Endothelial cell of umbilical vein (primary cell): ENCODE data around the gene CBFA2T3.

ENCODE experiments used
- EZH2 ChIP-seq: IDR thresholded peaks from 2 replicates; pipeline ENCODE4 v1.6.1; 2012; ENCODE audit warnings: borderline replicate concordance, low read depth, mild to moderate bottlenecking, moderate library complexity, low read length, inconsistent platforms; ENCODE audit not compliant: severe bottlenecking
- FOS ChIP-seq: IDR thresholded peaks from 2 replicates; pipeline ENCODE4 v1.6.1; 2011; ENCODE audit warnings: mild to moderate bottlenecking, low read length, moderate library complexity, borderline replicate concordance; ENCODE audit not compliant: insufficient read depth
- GATA2 ChIP-seq: IDR thresholded peaks from 2 replicates; pipeline ENCODE4 v1.7.0; 2011; ENCODE audit warnings: low read depth, mild to moderate bottlenecking, moderate library complexity, mixed read lengths, low read length; ENCODE audit not compliant: insufficient read length, insufficient read depth
- JUN ChIP-seq: IDR thresholded peaks from 2 replicates; pipeline ENCODE4 v1.6.1; 2011; ENCODE audit warnings: borderline replicate concordance, low read depth; ENCODE audit not compliant: insufficient read length, insufficient read depth
- MYC ChIP-seq: IDR thresholded peaks from one replicate; pipeline ENCODE4 v1.6.1; 2011; ENCODE audit warnings: mild to moderate bottlenecking, low read depth, low read length
- POLR2A ChIP-seq: IDR thresholded peaks from 2 replicates; pipeline ENCODE4 v1.6.1; 2012; ENCODE audit warnings: low read depth, mild to moderate bottlenecking, control low read depth, low read length
- POLR2AphosphoS5 ChIP-seq: IDR thresholded peaks from 2 replicates; pipeline ENCODE4 v1.6.1; 2012; ENCODE audit warnings: low read depth, mild to moderate bottlenecking, control low read depth, low read length, moderate library complexity; ENCODE audit not compliant: insufficient read depth
- TF ChIP-seq, protein P1 (sequence below), 2 donors: IDR thresholded peaks; 1 replicate in 1 of 2; 2 replicates in 1 of 2; pipeline ENCODE4 v1.5.1; 2011; ENCODE audit warnings: low read length in 2 of 2, mild to moderate bottlenecking in 2 of 2, moderate library complexity in 2 of 2, control low read depth in 1 of 2, inconsistent platforms in 1 of 2, low read depth in 1 of 2; ENCODE audit not compliant: insufficient read depth in 1 of 2; ENCODE audit errors: extremely low read depth in 1 of 2

DNA sequence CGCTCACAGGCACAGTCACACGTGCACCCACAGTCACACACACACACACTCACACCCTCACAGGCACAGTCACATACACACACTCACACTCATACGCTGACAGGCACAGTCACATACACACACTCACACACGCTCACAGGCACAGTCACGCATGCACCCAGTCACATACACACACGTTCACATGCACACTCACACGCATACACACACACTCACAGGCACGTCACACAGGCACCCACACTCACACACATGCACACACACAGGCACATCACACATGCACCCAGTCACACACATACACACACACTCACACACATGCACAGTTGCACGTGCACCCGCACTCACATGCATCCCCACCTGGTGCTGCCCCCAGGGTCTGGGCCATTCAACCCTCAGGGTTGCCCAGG lies 46.1 kb upstream of the CBFA2T3 start:
- TF ChIP-seq, protein P1, sequence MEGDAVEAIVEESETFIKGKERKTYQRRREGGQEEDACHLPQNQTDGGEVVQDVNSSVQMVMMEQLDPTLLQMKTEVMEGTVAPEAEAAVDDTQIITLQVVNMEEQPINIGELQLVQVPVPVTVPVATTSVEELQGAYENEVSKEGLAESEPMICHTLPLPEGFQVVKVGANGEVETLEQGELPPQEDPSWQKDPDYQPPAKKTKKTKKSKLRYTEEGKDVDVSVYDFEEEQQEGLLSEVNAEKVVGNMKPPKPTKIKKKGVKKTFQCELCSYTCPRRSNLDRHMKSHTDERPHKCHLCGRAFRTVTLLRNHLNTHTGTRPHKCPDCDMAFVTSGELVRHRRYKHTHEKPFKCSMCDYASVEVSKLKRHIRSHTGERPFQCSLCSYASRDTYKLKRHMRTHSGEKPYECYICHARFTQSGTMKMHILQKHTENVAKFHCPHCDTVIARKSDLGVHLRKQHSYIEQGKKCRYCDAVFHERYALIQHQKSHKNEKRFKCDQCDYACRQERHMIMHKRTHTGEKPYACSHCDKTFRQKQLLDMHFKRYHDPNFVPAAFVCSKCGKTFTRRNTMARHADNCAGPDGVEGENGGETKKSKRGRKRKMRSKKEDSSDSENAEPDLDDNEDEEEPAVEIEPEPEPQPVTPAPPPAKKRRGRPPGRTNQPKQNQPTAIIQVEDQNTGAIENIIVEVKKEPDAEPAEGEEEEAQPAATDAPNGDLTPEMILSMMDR (IDR thresholded peaks at IDR 0.05; ENCODE audit: extremely low read depth in 1 of 2, insufficient read depth in 1 of 2, low read depth in 1 of 2, low read length in 2 of 2) = no peak
- no peak for TF ChIP-seq POLR2A
- no peak for TF ChIP-seq EZH2
- TF ChIP-seq POLR2AphosphoS5 = no peak
- TF ChIP-seq JUN = no peak
- no peak for TF ChIP-seq FOS
- no peak for TF ChIP-seq MYC
- no peak for TF ChIP-seq GATA2
